Thoracic aorta (tissue), 2 donors: ENCODE results near the gene KRT72. TPM values are rescaled to one million over a fixed set of nuclear protein-coding genes. Genes with fewer than 3 reads are reported as not detected.

Experiments used
- ATAC-seq: fragments of 150-250 bp; one replicate; pipeline ENCODE4 v1.8.0; 2017; ENCODE audit warnings: low read depth; ENCODE audit not compliant: insufficient number of reproducible peaks, low FRiP score
- DNase-seq: peaks from one replicate; pipeline ENCODE4 v3.0.0-alpha.2; 2020; ENCODE audit warnings: low spot score
- H3K27ac ChIP-seq, 2 donors: fragments of 200-600 bp; sonication (generic); 1 replicate in 1 of 2; 2 replicates in 1 of 2; pipeline ENCODE4 v1.5.1; 2016; ENCODE audit warnings: mild to moderate bottlenecking in 2 of 2, moderate library complexity in 2 of 2
- H3K27me3 ChIP-seq: fragments of 200-600 bp; sonication (generic); replicated peaks from 2 replicates; pipeline ENCODE4 v1.6.0; 2016; ENCODE audit warnings: mild to moderate bottlenecking; ENCODE audit not compliant: insufficient read depth
- H3K36me3 ChIP-seq: fragments of 200-600 bp; sonication (generic); one replicate; pipeline ENCODE4 v1.5.1; 2016
- H3K4me1 ChIP-seq, 2 donors: fragments of 200-600 bp; sonication (generic); 1 replicate in 1 of 2; 2 replicates in 1 of 2; pipeline versions ENCODE4 v1.5.1 to v1.6.0; 2016; ENCODE audit warnings: low read depth in 2 of 2, mild to moderate bottlenecking in 1 of 2; ENCODE audit not compliant: control insufficient read depth in 1 of 2
- H3K4me3 ChIP-seq: fragments of 200-600 bp; sonication (generic); 2 replicates; pipeline ENCODE4 v1.5.1; 2016; ENCODE audit warnings: mild to moderate bottlenecking
- H3K9me3 ChIP-seq: fragments of 200-600 bp; sonication (generic); 2 replicates; pipeline ENCODE4 v1.5.1; 2016
- total RNA-seq, 2 donors: library from RNA; depleted of rRNA; stranded (reverse); fragments of >200 nt; gene quantifications; one replicate each; pipeline versions ENCODE4 v1.1.0 to v1.2.3, GENCODE V29; 2016
- TF ChIP-seq, protein P1 (sequence below): fragments of 200-600 bp; sonication (generic); IDR thresholded peaks from one replicate; pipeline ENCODE4 v1.5.1; 2019; ENCODE audit warnings: antibody characterized with exemption

Gene KRT72
- total RNA-seq, 2 donors from 2014 or later = not detected

DNA sequence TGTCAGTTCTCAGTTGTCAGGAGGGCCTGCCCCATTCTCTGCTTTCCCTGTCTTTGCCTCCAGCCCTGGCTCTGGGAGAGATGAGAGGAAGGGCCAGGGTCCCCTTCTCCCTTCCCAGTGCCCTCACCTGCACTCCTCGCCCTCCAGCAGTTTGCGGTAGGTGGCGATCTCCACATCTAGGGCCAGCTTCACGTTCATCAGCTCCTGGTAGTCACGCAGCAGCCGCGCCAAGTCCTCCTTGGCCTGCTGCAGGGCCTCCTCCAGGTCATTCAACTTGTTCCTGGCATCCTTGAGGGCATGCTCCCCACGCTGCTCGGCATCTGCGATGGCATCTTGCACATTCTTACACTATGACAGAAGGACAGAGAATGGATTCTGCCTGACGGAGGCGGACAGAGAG, 45.4 kb upstream of the KRT72 start:
- no peak for ATAC-seq
- no peak for DNase-seq
- TF ChIP-seq, protein P1, sequence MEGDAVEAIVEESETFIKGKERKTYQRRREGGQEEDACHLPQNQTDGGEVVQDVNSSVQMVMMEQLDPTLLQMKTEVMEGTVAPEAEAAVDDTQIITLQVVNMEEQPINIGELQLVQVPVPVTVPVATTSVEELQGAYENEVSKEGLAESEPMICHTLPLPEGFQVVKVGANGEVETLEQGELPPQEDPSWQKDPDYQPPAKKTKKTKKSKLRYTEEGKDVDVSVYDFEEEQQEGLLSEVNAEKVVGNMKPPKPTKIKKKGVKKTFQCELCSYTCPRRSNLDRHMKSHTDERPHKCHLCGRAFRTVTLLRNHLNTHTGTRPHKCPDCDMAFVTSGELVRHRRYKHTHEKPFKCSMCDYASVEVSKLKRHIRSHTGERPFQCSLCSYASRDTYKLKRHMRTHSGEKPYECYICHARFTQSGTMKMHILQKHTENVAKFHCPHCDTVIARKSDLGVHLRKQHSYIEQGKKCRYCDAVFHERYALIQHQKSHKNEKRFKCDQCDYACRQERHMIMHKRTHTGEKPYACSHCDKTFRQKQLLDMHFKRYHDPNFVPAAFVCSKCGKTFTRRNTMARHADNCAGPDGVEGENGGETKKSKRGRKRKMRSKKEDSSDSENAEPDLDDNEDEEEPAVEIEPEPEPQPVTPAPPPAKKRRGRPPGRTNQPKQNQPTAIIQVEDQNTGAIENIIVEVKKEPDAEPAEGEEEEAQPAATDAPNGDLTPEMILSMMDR = no peak
- no peak overlapping the region for H3K4me3 ChIP-seq
- H3K36me3 ChIP-seq = no peaks in the 10 kb centered on the region
- H3K4me1 ChIP-seq = no peaks in the 10 kb centered on the region
- H3K9me3 ChIP-seq = no peaks in the 10 kb centered on the region
- H3K27me3 ChIP-seq = no peaks in the 10 kb centered on the region
- no peak overlapping the region for H3K27ac ChIP-seq

DNA sequence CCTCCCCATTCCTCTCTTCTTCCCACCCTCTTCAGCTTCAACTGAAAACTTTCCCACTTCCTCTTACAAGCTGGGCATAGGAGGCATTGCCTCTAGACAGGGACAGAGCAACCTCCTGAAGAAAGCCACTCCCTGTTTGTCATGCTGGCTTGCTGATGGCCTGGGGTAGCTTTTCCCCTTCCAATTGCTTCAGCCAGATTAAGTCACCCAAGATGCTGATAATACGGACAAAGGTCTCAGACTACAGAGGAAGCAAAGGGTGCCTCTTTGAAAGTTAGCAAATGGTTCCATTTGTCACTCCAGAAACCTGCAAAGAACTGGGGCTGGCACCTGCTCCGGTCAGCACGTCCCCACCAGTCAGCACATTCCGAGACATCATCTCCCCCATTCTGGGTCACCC, 44.7 kb upstream of the KRT72 start:
- no peak for ATAC-seq
- no peaks in the 10 kb centered on the region for H3K36me3 ChIP-seq

DNA sequence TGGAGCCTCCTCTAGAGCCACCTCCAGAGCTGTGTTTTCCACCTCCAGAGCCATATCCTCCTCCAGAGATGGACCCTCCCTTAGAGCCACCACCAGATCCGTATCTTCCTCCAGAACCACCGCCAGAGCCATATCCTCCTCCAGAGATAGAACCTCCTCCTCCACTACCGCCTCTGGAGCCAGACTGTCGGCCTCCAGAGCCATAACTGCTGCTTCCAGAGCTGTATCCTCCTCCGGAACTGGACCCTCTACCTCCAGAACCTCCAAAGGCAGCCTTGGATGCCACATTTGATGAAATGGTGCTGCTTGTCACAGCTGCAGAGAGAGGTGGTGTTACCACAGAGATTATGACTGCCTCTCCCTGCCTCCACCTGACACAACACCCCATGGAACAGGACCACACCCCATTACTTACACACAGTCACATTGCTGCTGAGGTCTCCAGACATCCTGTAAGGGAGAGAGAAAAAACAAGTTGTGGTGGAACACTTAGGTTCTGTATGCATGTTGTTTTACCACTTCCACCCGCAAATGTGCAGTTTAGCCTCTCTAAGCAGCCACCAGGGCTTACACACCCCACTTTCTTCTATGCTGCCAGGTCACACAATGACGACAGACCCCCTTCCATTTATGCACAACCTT, 44.0 kb upstream of the KRT72 start:
- H3K4me3 ChIP-seq = no peak overlapping the region
- TF ChIP-seq, protein P1 = no peak
- no peaks in the 10 kb centered on the region for H3K36me3 ChIP-seq
- no peaks in the 10 kb centered on the region for H3K27me3 ChIP-seq
- H3K4me1 ChIP-seq = no peaks in the 10 kb centered on the region
- ATAC-seq (no peak), DNase-seq (no peak)
- H3K27ac ChIP-seq = no peak overlapping the region
- H3K9me3 ChIP-seq = no peaks in the 10 kb centered on the region

More for the DNA sequence above, 44.7 kb upstream of the KRT72 start:
- no peak for DNase-seq
- Histone ChIP-seq H3K4me3 (no peak overlapping the region), H3K27ac (no peak overlapping the region), H3K9me3 (no peaks in the 10 kb centered on the region), H3K27me3 (no peaks in the 10 kb centered on the region), H3K4me1 (no peaks in the 10 kb centered on the region)
- TF ChIP-seq, protein P1 = no peak

DNA sequence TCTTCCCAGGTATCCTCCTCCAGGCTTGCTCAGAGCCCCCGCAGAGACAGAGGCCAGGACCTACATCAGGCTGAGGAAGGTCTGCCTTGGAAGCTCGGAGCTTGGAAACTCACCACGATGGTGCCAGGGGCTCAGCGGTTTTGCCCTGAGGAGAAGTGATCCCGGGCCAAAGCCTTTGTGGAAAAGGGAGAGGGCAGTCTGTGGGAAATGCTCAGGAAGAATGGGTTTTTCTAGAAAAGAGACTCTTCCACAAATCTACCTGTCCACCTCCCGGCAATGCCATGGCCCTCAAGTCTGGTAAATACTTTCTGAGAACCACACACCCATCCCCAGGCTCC, 42.8 kb upstream of the KRT72 start:
- DNase-seq (no peak), ATAC-seq (no peak)
- H3K4me3 ChIP-seq = no peak overlapping the region
- H3K27ac ChIP-seq = no peak overlapping the region
- H3K4me1 ChIP-seq = no peaks in the 10 kb centered on the region
- no peaks in the 10 kb centered on the region for H3K27me3 ChIP-seq
- H3K9me3 ChIP-seq = no peaks in the 10 kb centered on the region
- no peaks in the 10 kb centered on the region for H3K36me3 ChIP-seq
- TF ChIP-seq, protein P1 = no peak

DNA sequence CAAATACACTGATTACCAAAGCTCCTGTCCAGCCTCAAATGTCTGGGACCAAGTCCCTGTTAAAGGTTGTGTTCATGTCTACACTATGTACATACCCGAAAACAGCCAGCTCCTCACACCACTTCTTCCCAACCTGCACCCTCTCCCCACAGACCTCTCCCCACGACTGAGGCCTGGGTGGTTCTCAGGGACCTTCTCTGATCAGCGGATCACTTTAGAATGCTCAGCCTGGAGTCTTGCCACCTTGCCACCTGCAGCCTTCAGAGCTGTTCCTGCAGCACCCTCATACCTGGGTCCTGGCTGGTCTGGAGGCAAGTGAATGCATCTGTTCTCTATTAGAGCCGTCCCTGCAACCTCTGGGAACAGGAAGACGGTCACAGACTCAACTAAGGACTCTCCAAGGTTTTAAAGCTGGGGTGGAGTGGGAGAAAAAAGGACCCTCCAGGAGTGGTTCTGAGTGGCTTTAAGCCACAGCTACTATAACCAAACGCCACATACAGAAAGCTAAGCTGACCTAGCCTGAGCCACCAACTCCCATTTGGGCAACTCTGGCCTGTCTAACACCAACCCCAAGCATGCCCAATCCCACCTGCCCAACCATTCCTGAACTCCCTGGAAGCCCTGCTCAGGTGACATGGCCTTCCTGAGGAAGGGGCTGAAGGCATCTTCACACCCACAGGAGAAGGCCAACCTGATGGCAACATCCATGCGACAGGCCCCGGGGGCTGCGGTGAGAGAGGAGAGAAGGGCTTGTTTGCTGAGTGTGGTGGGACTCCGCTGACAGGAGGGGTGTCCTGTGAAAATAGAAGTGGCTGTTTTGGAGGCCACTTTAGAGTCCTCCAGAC, 42.2 kb upstream of the KRT72 start:
- Histone ChIP-seq H3K36me3 (no peaks in the 10 kb centered on the region), H3K4me3 (no peak overlapping the region), H3K27me3 (no peaks in the 10 kb centered on the region), H3K4me1 (no peaks in the 10 kb centered on the region), H3K27ac (no peak overlapping the region), H3K9me3 (no peaks in the 10 kb centered on the region)
- no peak for ATAC-seq
- DNase-seq = no peak
- TF ChIP-seq, protein P1 = no peak
